DMS53 treated with DMSO at 0.1 percent for 48 hours (cell line): ENCODE results near the gene NAV2.
"Not testable (repeated sequence)": the region's sequence is repeated elsewhere in the genome, so short reads cannot be mapped to it uniquely, and the experiment has no call there.

Experiments used
- DNase-seq: peaks from one replicate; lab custom pipeline; 2025; ENCODE audit not compliant: unreplicated experiment; lab: John Stamatoyannopoulos, UW

NAV2 gene

GRCh38 chr11:20066013-20066782 lies 353.6 kb downstream of the NAV2 start:
- peak; percentile 47 for DNase-seq

GRCh38 chr11:20066783-20067156 lies 354.1 kb downstream of the NAV2 start:
- DNase-seq = no peak

- no peak for DNase-seq
These were observed 355.0 kb downstream of the NAV2 start for GRCh38 chr11:20067665-20068064.

GRCh38 chr11:20068691-20069090 lies 356.1 kb downstream of the NAV2 start:
- DNase-seq = no peak

- peak; percentile 98 for DNase-seq
These were observed 357.8 kb downstream of the NAV2 start for GRCh38 chr11:20070459-20070858.

- no peak for DNase-seq
These were observed 363.0 kb downstream of the NAV2 start for GRCh38 chr11:20075627-20076026.

- no peak for DNase-seq
These were observed 366.2 kb downstream of the NAV2 start for GRCh38 chr11:20078846-20079245.

GRCh38 chr11:20080032-20080685 lies 367.5 kb downstream of the NAV2 start:
- DNase-seq = no peak

- no peak for DNase-seq
These were observed 368.7 kb downstream of the NAV2 start for GRCh38 chr11:20081336-20081735.

GRCh38 chr11:20083877-20084276 lies 371.2 kb downstream of the NAV2 start:
- not testable (repeated sequence) for DNase-seq

- no peak for DNase-seq
These were observed 372.5 kb downstream of the NAV2 start for GRCh38 chr11:20084921-20085814.

- no peak for DNase-seq
These were observed 373.3 kb downstream of the NAV2 start for GRCh38 chr11:20085918-20086317.

- no peak for DNase-seq
These were observed 374.5 kb downstream of the NAV2 start for GRCh38 chr11:20087118-20087521.

GRCh38 chr11:20088397-20089225 lies 376.0 kb downstream of the NAV2 start:
- DNase-seq = no peak

GRCh38 chr11:20089367-20089766 lies 376.7 kb downstream of the NAV2 start:
- no peak for DNase-seq

- DNase-seq = peak; percentile 46
These were observed 377.4 kb downstream of the NAV2 start for GRCh38 chr11:20089796-20090653.

GRCh38 chr11:20090654-20091374 lies 378.2 kb downstream of the NAV2 start:
- no peak for DNase-seq

- DNase-seq = no peak
These were observed 381.1 kb downstream of the NAV2 start for GRCh38 chr11:20093775-20094174.

GRCh38 chr11:20095189-20095588 lies 382.6 kb downstream of the NAV2 start:
- DNase-seq = no peak
